H1 (cell line): ENCODE results near the gene JDP2. TPM values are rescaled to one million over a fixed set of nuclear protein-coding genes. Genes with fewer than 3 reads are reported as not detected.

ENCODE experiments used
- CTCF ChIA-PET: fragments of 300-600 bp; sonication (Branson Sonifier 250); formaldehyde crosslinking; loops from one replicate; lab custom pipeline; 2021; ENCODE audit not compliant: partially characterized antibody; lab: Charles Lee
- POLR2A ChIA-PET: fragments of 300-600 bp; sonication (Branson Sonifier 250); formaldehyde crosslinking; loops from one replicate; lab custom pipeline; 2021; ENCODE audit warnings: inconsistent platforms; ENCODE audit not compliant: partially characterized antibody; lab: Charles Lee
- DNase-seq, 2 experiments: peaks; one replicate each; pipeline versions ENCODE4 v3.0.0 to v3.0.0-alpha.2; 2010 to 2022; ENCODE audit warnings: low spot score in 2 of 2, low read depth in 1 of 2, mixed read lengths in 1 of 2
- FAIRE-seq: peaks from 2 replicates; lab custom pipeline; 2011; peaks lifted over from hg19 to GRCh38; lab: Jason Lieb, UNC
- H2AFZ ChIP-seq: 2 replicates; pipeline ENCODE4 v1.8.1; 2012; ENCODE audit warnings: low read length, inconsistent platforms
- H2AK5ac ChIP-seq: 2 replicates; pipeline ENCODE4 v1.6.1; 2013; ENCODE audit warnings: low read depth, low read length
- H2BK120ac ChIP-seq: replicated peaks from 2 replicates; pipeline ENCODE3; 2013; ENCODE audit warnings: low read depth, low read length, inconsistent platforms
- H2BK12ac ChIP-seq: 2 replicates; pipeline ENCODE4 v1.6.1; 2013; ENCODE audit warnings: low read depth, low read length
- H2BK15ac ChIP-seq: 2 replicates; pipeline ENCODE4 v1.6.1; 2013; ENCODE audit warnings: low read length
- H2BK20ac ChIP-seq: 2 replicates; pipeline ENCODE4 v1.6.1; 2013; ENCODE audit warnings: low read length
- H2BK5ac ChIP-seq: 2 replicates; pipeline ENCODE4 v1.6.1; 2013; ENCODE audit warnings: low read depth, low read length
- H3K14ac ChIP-seq: 2 replicates; pipeline ENCODE4 v1.6.1; 2013; ENCODE audit warnings: inconsistent platforms; ENCODE audit not compliant: insufficient read length
- H3K18ac ChIP-seq: 2 replicates; pipeline ENCODE4 v1.6.1; 2013; ENCODE audit warnings: low read length; ENCODE audit errors: extremely low read depth
- H3K23ac ChIP-seq: 2 replicates; pipeline ENCODE4 v1.6.1; 2013; ENCODE audit warnings: inconsistent platforms; ENCODE audit not compliant: insufficient read length
- H3K23me2 ChIP-seq: 2 replicates; pipeline ENCODE4 v1.6.1; 2013; ENCODE audit warnings: low read depth, low read length
- H3K27ac ChIP-seq: 2 replicates; pipeline ENCODE4 v1.6.1; 2011; ENCODE audit warnings: low read depth, low read length, inconsistent platforms
- H3K27me3 ChIP-seq, 4 experiments: replicated peaks in 1 of 4; 1 replicate in 1 of 4; 2 replicates in 3 of 4; pipeline versions ENCODE4 v1.6.1 to v1.8.1; 2011 to 2013; ENCODE audit warnings: low read length in 3 of 4, mild to moderate bottlenecking in 3 of 4, inconsistent platforms in 2 of 4, mixed read lengths in 2 of 4, moderate library complexity in 1 of 4; ENCODE audit not compliant: control insufficient read depth in 3 of 4, insufficient read depth in 3 of 4; ENCODE audit errors: extremely low read depth in 1 of 4
- H3K36me3 ChIP-seq, 4 experiments: 2 replicates each; pipeline versions ENCODE4 v1.6.1 to v1.8.1; 2011 to 2013; ENCODE audit warnings: mild to moderate bottlenecking in 4 of 4, low read length in 3 of 4, moderate library complexity in 2 of 4, control low read depth in 1 of 4, inconsistent platforms in 1 of 4; ENCODE audit not compliant: insufficient read depth in 4 of 4, control insufficient read depth in 2 of 4
- H3K4ac ChIP-seq: replicated peaks from 2 replicates; pipeline ENCODE3; 2013; ENCODE audit warnings: low read length, low read depth, mixed read lengths, inconsistent platforms; ENCODE audit not compliant: insufficient read length
- H3K4me1 ChIP-seq, 4 experiments: replicated peaks in 1 of 4; 1 replicate in 1 of 4; 2 replicates in 3 of 4; pipeline versions ENCODE4 v1.6.1 to v1.8.1; 2011 to 2013; ENCODE audit warnings: low read length in 3 of 4, inconsistent platforms in 2 of 4, mixed read lengths in 1 of 4; ENCODE audit not compliant: insufficient read depth in 4 of 4, control insufficient read depth in 3 of 4
- H3K4me2 ChIP-seq, 2 experiments: 2 replicates each; pipeline versions ENCODE4 v1.6.1 to v1.8.1; 2011 to 2013; ENCODE audit warnings: low read depth in 2 of 2, low read length in 2 of 2, control low read depth in 1 of 2, inconsistent platforms in 1 of 2, mild to moderate bottlenecking in 1 of 2; ENCODE audit not compliant: insufficient read depth in 1 of 2
- H3K4me3 ChIP-seq, 4 experiments: fragments of 200-600, 300-600 bp in 1 of 4; sonication (generic), shearing (Covaris generic), sonication (Bioruptor Twin) in 1 of 4; 2 replicates each; pipeline versions ENCODE4 v1.5.1 to v1.8.1; 2011 to 2016; ENCODE audit warnings: low read length in 4 of 4, low read depth in 3 of 4, control low read depth in 2 of 4, inconsistent platforms in 2 of 4, mild to moderate bottlenecking in 2 of 4, mixed read lengths in 1 of 4, moderate library complexity in 1 of 4; ENCODE audit not compliant: insufficient read depth in 2 of 4; ENCODE audit errors: extremely low read depth in 1 of 4
- H3K56ac ChIP-seq: replicated peaks from 2 replicates; pipeline ENCODE3; 2013; ENCODE audit warnings: low read depth, mild to moderate bottlenecking, mixed read lengths, low read length, inconsistent platforms; ENCODE audit not compliant: insufficient read length
- H3K79me1 ChIP-seq: 2 replicates; pipeline ENCODE4 v1.6.1; 2013; ENCODE audit warnings: low read depth, low read length, control low read depth
- H3K79me2 ChIP-seq, 2 experiments: 2 replicates each; pipeline versions ENCODE4 v1.6.1 to v1.8.1; 2012 to 2013; ENCODE audit warnings: low read length in 2 of 2, mild to moderate bottlenecking in 2 of 2, inconsistent platforms in 1 of 2; ENCODE audit not compliant: insufficient read depth in 2 of 2, control insufficient read depth in 1 of 2
- H3K9ac ChIP-seq, 4 experiments: replicated peaks in 1 of 4; 1 replicate in 1 of 4; 2 replicates in 3 of 4; pipeline versions ENCODE4 v1.6.1 to v1.8.1; 2011 to 2013; ENCODE audit warnings: low read depth in 3 of 4, low read length in 3 of 4, control low read depth in 2 of 4, mild to moderate bottlenecking in 2 of 4, moderate library complexity in 2 of 4, inconsistent platforms in 1 of 4; ENCODE audit errors: extremely low read depth in 1 of 4
- H3K9me3 ChIP-seq, 2 experiments: 2 replicates each; pipeline versions ENCODE4 v1.6.1 to v1.8.1; 2012 to 2013; ENCODE audit warnings: mild to moderate bottlenecking in 2 of 2, moderate library complexity in 2 of 2, control low read depth in 1 of 2, inconsistent platforms in 1 of 2, low read depth in 1 of 2, low read length in 1 of 2, mixed read lengths in 1 of 2; ENCODE audit not compliant: insufficient read depth in 2 of 2
- H4K20me1 ChIP-seq, 2 experiments: replicated peaks in 1 of 2; 2 replicates each; pipeline versions ENCODE3 to v1.8.1; 2011 to 2013; ENCODE audit warnings: inconsistent platforms in 2 of 2, low read length in 2 of 2, mild to moderate bottlenecking in 1 of 2; ENCODE audit not compliant: insufficient read depth in 2 of 2, control insufficient read depth in 1 of 2
- H4K5ac ChIP-seq: 2 replicates; pipeline ENCODE4 v1.6.1; 2013; ENCODE audit warnings: low read length, low read depth, mixed read lengths, inconsistent platforms; ENCODE audit not compliant: insufficient read length
- H4K8ac ChIP-seq: 2 replicates; pipeline ENCODE4 v1.8.0; 2013; ENCODE audit warnings: mild to moderate bottlenecking, moderate library complexity, low read length, inconsistent platforms; ENCODE audit not compliant: insufficient read depth; ENCODE audit errors: extremely low read depth
- H4K91ac ChIP-seq: replicated peaks from 2 replicates; pipeline ENCODE3; 2013; ENCODE audit warnings: low read length, mixed read lengths, inconsistent platforms; ENCODE audit not compliant: insufficient read length
- CREB1 ChIP-seq: IDR thresholded peaks from 2 replicates; pipeline ENCODE4 v1.6.1; 2012; ENCODE audit warnings: inconsistent platforms
- GABPA ChIP-seq: IDR thresholded peaks from 2 replicates; pipeline ENCODE4 v1.6.1; 2011; ENCODE audit warnings: mild to moderate bottlenecking, low read length, moderate library complexity, borderline replicate concordance; ENCODE audit not compliant: insufficient read depth
- NANOG ChIP-seq: IDR thresholded peaks from 2 replicates; pipeline ENCODE4 v1.6.1; 2011; ENCODE audit warnings: low read length, low read depth, mild to moderate bottlenecking, inconsistent platforms; ENCODE audit not compliant: insufficient read depth, poor library complexity, severe bottlenecking
- SAP30 ChIP-seq: fragments of 300-600 bp; sonication (generic); IDR thresholded peaks from 2 replicates; pipeline ENCODE4 v1.7.1; 2012; ENCODE audit warnings: low read length, moderate library complexity, mild to moderate bottlenecking, inconsistent platforms; ENCODE audit not compliant: insufficient read depth, insufficient replicate concordance
- SIN3A ChIP-seq, 2 experiments: IDR thresholded peaks in 1 of 2; conservative IDR thresholded peaks in 1 of 2; 2 replicates each; pipeline ENCODE4 v1.6.1; 2011 to 2012; ENCODE audit warnings: low read length in 2 of 2, improper control_type of control experiment in 1 of 2, low read depth in 1 of 2, mild to moderate bottlenecking in 1 of 2
- TEAD4 ChIP-seq: IDR thresholded peaks from 2 replicates; pipeline ENCODE4 v1.6.1; 2012; ENCODE audit warnings: low read depth, low read length, inconsistent platforms, mixed read lengths
- ZNF274 ChIP-seq: IDR thresholded peaks from 2 replicates; pipeline ENCODE4 v1.7.0; 2012; ENCODE audit warnings: low read length, borderline replicate concordance; ENCODE audit errors: extremely low read depth
- WGBS, 2 experiments: shearing (Covaris generic) in 1 of 2; methylation state at CpG; one replicate each; pipeline versions ENCODE4 v1.1.6 to v1.1.7; 2013 to 2015; ENCODE audit warnings: low lambda C conversion rate in 2 of 2, mixed read lengths in 2 of 2, inconsistent platforms in 1 of 2, low coverage in 1 of 2, missing lambda C conversion rate in 1 of 2; ENCODE audit not compliant: insufficient replicate concordance in 2 of 2, insufficient coverage in 1 of 2, insufficient read length in 1 of 2; ENCODE audit errors: extremely low coverage in 1 of 2, missing lambda C conversion rate in 1 of 2; 5-methylcytosine and 5-hydroxymethylcytosine counted together
- polyA plus RNA-seq, 7 experiments: library from polyadenylated mRNA; depleted of rRNA in 3 of 7; stranded (reverse) in 5 of 7; unstranded in 2 of 7; fragments of >200 nt in 5 of 7; fragments of 200-250 nt in 2 of 7; gene quantifications; 1 replicate in 5 of 7; 2 replicates in 1 of 7; 4 replicates in 1 of 7; pipeline versions ENCODE4 v1.2.1 to v1.2.3, GENCODE V29; 2011 to 2013; ENCODE audit warnings: missing spikeins in 2 of 7, mixed read lengths in 2 of 7
- total RNA-seq: library from RNA; stranded (reverse); fragmentation: NEBNext Ultra II Directional; extraction: Animal tissue kit (Norgen Biotek cat#: 25700); gene quantifications from 2 replicates; pipeline ENCODE4 v1.2.1, GENCODE V29; 2021

Gene JDP2
- total and polyA plus RNA-seq, 2 of the 8 experiments (the other 6 are each of a cell fraction or from before 2014, with no cell fraction given) = 8.9 to 27.2 TPM

GRCh38 chr14:75515629-75515996 lies 87.8 kb downstream of the JDP2 start:
- ChIA-PET POLR2A (no interaction called here), CTCF (interaction anchor here (0.7 to 5.5 kb wide), 12 partner anchors 8 to 132 kb away, joined by 3 to 27 read pairs (median 4); no protein-coding TSS in a partner anchor)
- H3K4me2 ChIP-seq = no peak overlapping the region
- H4K8ac ChIP-seq = no peak overlapping the region
- TF ChIP-seq SAP30 (no peak), NANOG (no peak), SIN3A (conservative IDR thresholded peaks at IDR 0.05 in 1 of 2, IDR thresholded peaks at IDR 0.05 in 1 of 2; ENCODE audit: low read depth in 1 of 2, low read length in 2 of 2) (no peak), CREB1 (no peak), ZNF274 (no peak), TEAD4 (no peak), GABPA (no peak)
- H3K9me3 ChIP-seq = no peaks in the 10 kb centered on the region
- H3K4me3 ChIP-seq = no peak overlapping the region
- no peak overlapping the region for H2BK20ac ChIP-seq
- no peak overlapping the region for H2AK5ac ChIP-seq
- DNase-seq = no peak
- no peaks in the 10 kb centered on the region for H3K79me1 ChIP-seq
- WGBS, 2 experiments = 76% methylated on average over 7 of the region's 7 CpGs; no CpG with 5 or more reads in 1 of the 2 experiments
- H2BK12ac ChIP-seq = no peak overlapping the region
- H2AFZ ChIP-seq = no peak overlapping the region
- H3K18ac ChIP-seq = no peak overlapping the region
- H3K56ac ChIP-seq = no peak overlapping the region
- H3K4me1 ChIP-seq = peaks cover 0 to 4% (median 1%) of the 10 kb centered on the region in 4 experiments; a peak in 1 of 7 replicates
- H3K79me2 ChIP-seq = no peaks in the 10 kb centered on the region
- no peak for FAIRE-seq
- H3K9ac ChIP-seq = no peak overlapping the region
- H2BK5ac ChIP-seq = no peak overlapping the region
- H3K4ac ChIP-seq = no peak overlapping the region
- H3K23me2 ChIP-seq = no peaks in the 10 kb centered on the region
- H2BK120ac ChIP-seq = no peak overlapping the region
- no peaks in the 10 kb centered on the region for H3K27me3 ChIP-seq
- H4K91ac ChIP-seq = no peak overlapping the region
- no peaks in the 10 kb centered on the region for H4K20me1 ChIP-seq
- no peaks in the 10 kb centered on the region for H3K36me3 ChIP-seq
- H3K27ac ChIP-seq = no peak overlapping the region
- no peak overlapping the region for H4K5ac ChIP-seq
- H3K14ac ChIP-seq = no peak overlapping the region
- H2BK15ac ChIP-seq = no peak overlapping the region
- H3K23ac ChIP-seq = no peak overlapping the region
